NCI-H2227 treated with DMSO at 0.1 percent for 48 hours (cell line): ENCODE results near the gene ARFGEF3.

ENCODE experiments used
- DNase-seq: peaks from one replicate; lab custom pipeline; 2025; lab: John Stamatoyannopoulos, UW

The ARFGEF3 gene

GRCh38 chr6:138241934-138242333, 80.2 kb downstream of the ARFGEF3 start:
- no peak for DNase-seq

- DNase-seq, result no peak
These were observed 81.4 kb downstream of the ARFGEF3 start for GRCh38 chr6:138242987-138243592.

GRCh38 chr6:138245751-138246150, 84.0 kb downstream of the ARFGEF3 start:
- no peak for DNase-seq

- no peak for DNase-seq
These were observed 85.1 kb downstream of the ARFGEF3 start for GRCh38 chr6:138246650-138247440.

- no peak for DNase-seq
These were observed 86.3 kb downstream of the ARFGEF3 start for GRCh38 chr6:138248011-138248410.

GRCh38 chr6:138248878-138249277, 87.1 kb downstream of the ARFGEF3 start:
- DNase-seq, result no peak

GRCh38 chr6:138250053-138250452, 88.3 kb downstream of the ARFGEF3 start:
- DNase-seq, result no peak

- DNase-seq, result no peak
These were observed 88.9 kb downstream of the ARFGEF3 start for GRCh38 chr6:138250513-138251247.

- no peak for DNase-seq
These were observed 92.0 kb downstream of the ARFGEF3 start for GRCh38 chr6:138253731-138254130.

- no peak for DNase-seq
These were observed 93.7 kb downstream of the ARFGEF3 start for GRCh38 chr6:138255443-138255842.

- DNase-seq, result no peak
These were observed 95.9 kb downstream of the ARFGEF3 start for GRCh38 chr6:138257638-138258040.

- no peak for DNase-seq
These were observed 96.5 kb downstream of the ARFGEF3 start for GRCh38 chr6:138258197-138258596.

- DNase-seq, result no peak
These were observed 97.3 kb downstream of the ARFGEF3 start for GRCh38 chr6:138258991-138259390.

GRCh38 chr6:138261116-138261780, 99.5 kb downstream of the ARFGEF3 start:
- DNase-seq, result no peak

GRCh38 chr6:138263963-138264362, 102.2 kb downstream of the ARFGEF3 start:
- no peak for DNase-seq

GRCh38 chr6:138264372-138264880, 102.7 kb downstream of the ARFGEF3 start:
- no peak for DNase-seq

GRCh38 chr6:138266095-138266494, 104.4 kb downstream of the ARFGEF3 start:
- no peak for DNase-seq

GRCh38 chr6:138267971-138268895, 106.5 kb downstream of the ARFGEF3 start:
- no peak for DNase-seq

GRCh38 chr6:138271451-138271850, 109.7 kb downstream of the ARFGEF3 start:
- DNase-seq, result no peak

GRCh38 chr6:138272533-138273315, 111.0 kb downstream of the ARFGEF3 start:
- DNase-seq, result no peak
